ENCODE data around the gene OLFML1. TPM values are rescaled to one million over a fixed set of nuclear protein-coding genes. Genes with fewer than 3 reads are reported as not detected.

Gene OLFML1
- total RNA-seq, 6 experiments from 2014 or later: 2.2 to 5.5 (median 3.0) TPM

- DNase-seq (no peak), ATAC-seq (no peak)
- Histone ChIP-seq H3K27me3 (no peaks in the 10 kb centered on the region), H3K27ac (no peak overlapping the region), H3K4me3 (no peak overlapping the region), H3K4me1 (peaks cover 0 to 60% (median 27%) of the 10 kb centered on the region in 4 donors), H3K9me3 (no peaks in the 10 kb centered on the region), H3K36me3 (no peaks in the 10 kb centered on the region)
- intact Hi-C loops (cut with DNase I): no loop called here
- no CpG with 5 or more reads among the region's 4 CpGs for WGBS (ENCODE audit: insufficient coverage, low coverage, low lambda C conversion rate, missing lambda C conversion rate)
- TF ChIP-seq POLR2A (IDR thresholded peaks at IDR 0.05): no peak
- TF ChIP-seq, protein P1, sequence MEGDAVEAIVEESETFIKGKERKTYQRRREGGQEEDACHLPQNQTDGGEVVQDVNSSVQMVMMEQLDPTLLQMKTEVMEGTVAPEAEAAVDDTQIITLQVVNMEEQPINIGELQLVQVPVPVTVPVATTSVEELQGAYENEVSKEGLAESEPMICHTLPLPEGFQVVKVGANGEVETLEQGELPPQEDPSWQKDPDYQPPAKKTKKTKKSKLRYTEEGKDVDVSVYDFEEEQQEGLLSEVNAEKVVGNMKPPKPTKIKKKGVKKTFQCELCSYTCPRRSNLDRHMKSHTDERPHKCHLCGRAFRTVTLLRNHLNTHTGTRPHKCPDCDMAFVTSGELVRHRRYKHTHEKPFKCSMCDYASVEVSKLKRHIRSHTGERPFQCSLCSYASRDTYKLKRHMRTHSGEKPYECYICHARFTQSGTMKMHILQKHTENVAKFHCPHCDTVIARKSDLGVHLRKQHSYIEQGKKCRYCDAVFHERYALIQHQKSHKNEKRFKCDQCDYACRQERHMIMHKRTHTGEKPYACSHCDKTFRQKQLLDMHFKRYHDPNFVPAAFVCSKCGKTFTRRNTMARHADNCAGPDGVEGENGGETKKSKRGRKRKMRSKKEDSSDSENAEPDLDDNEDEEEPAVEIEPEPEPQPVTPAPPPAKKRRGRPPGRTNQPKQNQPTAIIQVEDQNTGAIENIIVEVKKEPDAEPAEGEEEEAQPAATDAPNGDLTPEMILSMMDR (IDR thresholded peaks at IDR 0.05): no peak
Observed at GRCh38 chr11:7528514-7529049, 43.3 kb downstream of the OLFML1 start.

DNA sequence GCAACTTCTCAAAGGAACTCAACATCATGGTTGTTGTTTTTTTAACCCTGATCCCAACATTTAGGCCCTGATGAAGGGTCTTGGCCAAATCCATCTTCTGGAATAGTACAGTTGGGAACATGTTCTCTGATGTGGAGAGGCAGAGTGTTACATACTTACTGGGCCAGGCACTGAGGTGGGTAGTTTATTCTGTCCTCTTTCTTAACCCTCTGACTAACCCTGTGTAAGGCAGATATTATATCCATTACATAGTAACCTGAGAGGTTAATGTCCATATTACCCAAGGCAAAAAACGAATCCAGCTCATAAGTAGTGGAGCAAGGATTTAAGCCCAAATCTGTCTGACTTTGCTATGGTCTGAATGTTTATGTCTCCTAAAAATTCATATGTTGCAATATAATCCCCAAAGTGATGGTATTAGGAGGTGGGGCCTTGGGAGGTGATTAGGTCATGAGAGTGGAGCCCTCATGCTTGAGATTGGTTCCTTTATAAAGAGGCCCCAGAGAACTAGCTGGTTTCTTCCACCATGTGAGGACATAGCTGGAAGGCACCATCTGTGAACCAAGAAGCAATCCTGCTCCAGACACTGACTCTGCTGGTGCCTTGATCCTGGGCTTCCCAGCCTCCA, 44.8 kb downstream of the OLFML1 start:
- ATAC-seq (no peak), DNase-seq (no peak)
- TF ChIP-seq POLR2A (IDR thresholded peaks at IDR 0.05): no peak
- TF ChIP-seq, protein P1 (IDR thresholded peaks at IDR 0.05): no peak
- Histone ChIP-seq H3K27me3 (no peaks in the 10 kb centered on the region), H3K27ac (no peak overlapping the region), H3K36me3 (no peaks in the 10 kb centered on the region), H3K4me3 (no peak overlapping the region), H3K9me3 (no peaks in the 10 kb centered on the region), H3K4me1 (peaks cover 0 to 49% (median 21%) of the 10 kb centered on the region in 4 donors)
- intact Hi-C loops (cut with DNase I): no loop called here
- WGBS (ENCODE audit: insufficient coverage, low coverage, low lambda C conversion rate, missing lambda C conversion rate): 27% methylated on average over 1 of the region's 1 CpG

GRCh38 chr11:7531011-7531410, 45.7 kb downstream of the OLFML1 start:
- peak in 3 of 4 donors; percentile 39 to 56 (median 43) for ATAC-seq
- H3K27me3 ChIP-seq: no peaks in the 10 kb centered on the region
- no peak overlapping the region for H3K27ac ChIP-seq
- no peaks in the 10 kb centered on the region for H3K36me3 ChIP-seq
- intact Hi-C loops (cut with DNase I): no loop called here
- H3K4me3 ChIP-seq: no peak overlapping the region
- peaks cover 0 to 47% (median 17%) of the 10 kb centered on the region in 4 donors for H3K4me1 ChIP-seq
- H3K9me3 ChIP-seq: no peaks in the 10 kb centered on the region
- TF ChIP-seq POLR2A (IDR thresholded peaks at IDR 0.05): no peak
- TF ChIP-seq, protein P1 (IDR thresholded peaks at IDR 0.05): no peak
- no peak for DNase-seq

GRCh38 chr11:7532405-7533145, 47.3 kb downstream of the OLFML1 start:
- H3K27ac ChIP-seq: peak overlapping the region in 2 of 3 donors; percentile 7 to 22
- H3K36me3 ChIP-seq: no peaks in the 10 kb centered on the region
- TF ChIP-seq, protein P1 (IDR thresholded peaks at IDR 0.05): no peak
- no peak for TF ChIP-seq POLR2A (IDR thresholded peaks at IDR 0.05)
- intact Hi-C loops (cut with DNase I): no loop called here
- H3K4me3 ChIP-seq: no peak overlapping the region
- H3K27me3 ChIP-seq: no peaks in the 10 kb centered on the region
- DNase-seq: no peak
- ATAC-seq: peak; percentile 19 to 66 (median 45)
- 96% methylated on average over 4 of the region's 8 CpGs for WGBS (ENCODE audit: insufficient coverage, low coverage, low lambda C conversion rate, missing lambda C conversion rate)
- H3K4me1 ChIP-seq: peaks cover 0 to 38% (median 15%) of the 10 kb centered on the region in 4 donors
- no peaks in the 10 kb centered on the region for H3K9me3 ChIP-seq

Data from right lobe of liver (tissue), 6 donors.